HCT116 (cell line): ENCODE data around the gene PLA2G2E. TPM values are rescaled to one million over a fixed set of nuclear protein-coding genes. Genes with fewer than 3 reads are reported as not detected.

ENCODE experiments used
- ATAC-seq: fragments of 200-7000 bp; cut with Tn5 transposase; 2 replicates; pipeline ENCODE4 v1.9.1; 2020; ENCODE audit warnings: mild to moderate bottlenecking, moderate library complexity
- BruUV-seq: library from RNA; stranded (reverse); fragments of 400-500 nt; replicated peaks from 2 replicates; lab custom pipeline; 2021; lab: Mats Ljungman, UMichigan
- CTCF ChIA-PET: fragments of 300-600 bp; sonication (Branson Sonifier 250); formaldehyde crosslinking; loops from one replicate; lab custom pipeline; 2021; ENCODE audit warnings: antibody characterized with exemption; lab: Charles Lee
- POLR2A ChIA-PET: fragments of 300-600, 350-600 bp; sonication (Branson Sonifier 250); formaldehyde crosslinking; loops from one replicate; lab custom pipeline; 2021; ENCODE audit warnings: antibody characterized with exemption; lab: Charles Lee
- RAD21 ChIA-PET, 2 experiments: fragments of 300-600 bp; sonication (Branson Sonifier 250); formaldehyde crosslinking; loops; one replicate each; lab custom pipeline; 2023; ENCODE audit warnings: low total read pairs in 2 of 2; ENCODE audit not compliant: uncharacterized antibody in 2 of 2, unreplicated experiment in 2 of 2, low non-redundant PET in 1 of 2; lab: Charles Lee
- DNase-seq: peaks from one replicate; pipeline ENCODE4 v3.0.0-alpha.2; 2010; ENCODE audit warnings: low read depth, low spot score
- H2AFZ ChIP-seq: fragments of 200-600 bp; shearing (Covaris generic), sonication (generic); 2 replicates; pipeline ENCODE4 v1.6.1; 2017; ENCODE audit warnings: low read depth, mixed run types, mixed read lengths, antibody characterized with exemption, low read length; ENCODE audit not compliant: poor library complexity, severe bottlenecking
- H3K27ac ChIP-seq: 2 replicates; pipeline ENCODE4 v1.5.1; 2012; ENCODE audit warnings: low read depth, low read length
- H3K27me3 ChIP-seq: fragments of 200-600 bp; sonication (generic); 2 replicates; pipeline ENCODE4 v1.6.1; 2016; ENCODE audit warnings: mixed run types, low read length, mixed read lengths; ENCODE audit not compliant: insufficient read depth
- H3K36me3 ChIP-seq, 2 experiments: fragments of 200-500 bp in 1 of 2; fragments of 200-600 bp in 1 of 2; sonication (Bioruptor generic) in 1 of 2; sonication (generic) in 1 of 2; 2 replicates each; pipeline versions ENCODE4 v1.5.1 to v1.6.1; 2014 to 2016; ENCODE audit warnings: low read length in 2 of 2, inconsistent platforms in 1 of 2, mixed read lengths in 1 of 2, mixed run types in 1 of 2; ENCODE audit not compliant: insufficient read depth in 2 of 2, control insufficient read depth in 1 of 2
- H3K4me1 ChIP-seq, 2 experiments: fragments of 200-600 bp in 1 of 2; sonication (generic) in 1 of 2; 2 replicates each; pipeline versions ENCODE4 v1.5.1 to v1.6.1; 2012 to 2017; ENCODE audit warnings: low read length in 2 of 2, inconsistent platforms in 1 of 2, mild to moderate bottlenecking in 1 of 2, mixed read lengths in 1 of 2, mixed run types in 1 of 2, moderate library complexity in 1 of 2; ENCODE audit not compliant: insufficient read depth in 2 of 2, control insufficient read depth in 1 of 2
- H3K4me2 ChIP-seq: fragments of 200-600 bp; sonication (generic); 2 replicates; pipeline ENCODE4 v1.6.1; 2017; ENCODE audit warnings: mixed run types, low read length, mixed read lengths
- H3K4me3 ChIP-seq, 2 experiments: fragments of 200-600 bp in 1 of 2; sonication (generic) in 1 of 2; replicated peaks in 1 of 2; 2 replicates each; pipeline ENCODE4 v1.5.1; 2011 to 2016; ENCODE audit warnings: low read length in 2 of 2, control low read depth in 1 of 2, low read depth in 1 of 2, mild to moderate bottlenecking in 1 of 2, mixed read lengths in 1 of 2, mixed run types in 1 of 2
- H3K79me2 ChIP-seq: fragments of 200-600 bp; sonication (generic); 2 replicates; pipeline ENCODE4 v1.6.1; 2017; ENCODE audit warnings: mild to moderate bottlenecking, mixed run types, low read length, moderate library complexity, mixed read lengths; ENCODE audit not compliant: insufficient read depth
- H3K9ac ChIP-seq: fragments of 200-600 bp; sonication (generic); 2 replicates; pipeline ENCODE4 v1.6.1; 2016; ENCODE audit warnings: low read length, mixed read lengths
- H3K9me2 ChIP-seq: fragments of 200-600 bp; sonication (generic), shearing (Covaris generic); 2 replicates; pipeline ENCODE4 v1.6.1; 2017; ENCODE audit warnings: mixed run types, mild to moderate bottlenecking, moderate library complexity; ENCODE audit not compliant: insufficient read depth
- H3K9me3 ChIP-seq, 2 experiments: fragments of 200-500 bp in 1 of 2; fragments of 200-600 bp in 1 of 2; sonication (Bioruptor generic) in 1 of 2; sonication (generic) in 1 of 2; 2 replicates each; pipeline ENCODE4 v1.6.1; 2014 to 2017; ENCODE audit warnings: low read length in 2 of 2, mixed read lengths in 2 of 2, inconsistent platforms in 1 of 2, low read depth in 1 of 2, mild to moderate bottlenecking in 1 of 2, mixed run types in 1 of 2, moderate library complexity in 1 of 2; ENCODE audit not compliant: control insufficient read depth in 1 of 2, insufficient read depth in 1 of 2
- H4K20me1 ChIP-seq: fragments of 200-600 bp; sonication (generic), shearing (Covaris generic); 2 replicates; pipeline ENCODE4 v1.6.1; 2017; ENCODE audit warnings: mixed run types, mild to moderate bottlenecking, moderate library complexity; ENCODE audit not compliant: insufficient read depth
- ATF3 ChIP-seq: IDR thresholded peaks from 2 replicates; pipeline ENCODE4 v1.6.1; 2012
- CEBPB ChIP-seq: IDR thresholded peaks from 2 replicates; pipeline ENCODE4 v1.6.1; 2012; ENCODE audit warnings: low read depth
- CTCF ChIP-seq, 3 experiments: fragments of 200-600 bp in 1 of 3; sonication (generic) in 1 of 3; IDR thresholded peaks in 2 of 3; conservative IDR thresholded peaks in 1 of 3; 2 replicates each; pipeline ENCODE4 v1.5.1; 2012 to 2017; ENCODE audit warnings: low read depth in 2 of 3, low read length in 2 of 3, antibody characterized with exemption in 1 of 3, borderline replicate concordance in 1 of 3, control low read depth in 1 of 3, mild to moderate bottlenecking in 1 of 3, mixed read lengths in 1 of 3, mixed run types in 1 of 3, moderate library complexity in 1 of 3; ENCODE audit not compliant: insufficient read depth in 1 of 3
- EGR1 ChIP-seq: IDR thresholded peaks from 2 replicates; pipeline ENCODE4 v1.6.1; 2012; ENCODE audit warnings: low read depth
- ELF1 ChIP-seq: IDR thresholded peaks from 2 replicates; pipeline ENCODE4 v1.6.1; 2012; ENCODE audit warnings: low read depth, borderline replicate concordance
- EZH2 ChIP-seq: fragments of 200-600 bp; sonication (generic); IDR thresholded peaks from 2 replicates; pipeline ENCODE4 v1.6.1; 2017; ENCODE audit warnings: antibody characterized with exemption, mixed run types
- EZH2phosphoT487 ChIP-seq: fragments of 200-600 bp; IDR thresholded peaks from 2 replicates; pipeline ENCODE4 v1.6.1; 2018; ENCODE audit warnings: antibody characterized with exemption, borderline replicate concordance
- FOSL1 ChIP-seq: IDR thresholded peaks from 2 replicates; pipeline ENCODE4 v1.6.1; 2012; ENCODE audit warnings: low read depth
- JUND ChIP-seq: IDR thresholded peaks from 2 replicates; pipeline ENCODE4 v1.6.1; 2012
- POLR2AphosphoS5 ChIP-seq: IDR thresholded peaks from 2 replicates; pipeline ENCODE4 v1.6.1; 2011; ENCODE audit warnings: mild to moderate bottlenecking, low read depth, low read length, moderate library complexity
- REST ChIP-seq: IDR thresholded peaks from 2 replicates; pipeline ENCODE4 v1.6.1; 2012; ENCODE audit warnings: low read depth
- SIN3A ChIP-seq: IDR thresholded peaks from 2 replicates; pipeline ENCODE4 v1.6.1; 2012; ENCODE audit warnings: low read depth
- SP1 ChIP-seq: IDR thresholded peaks from 2 replicates; pipeline ENCODE4 v1.6.1; 2012; ENCODE audit warnings: low read depth
- SRF ChIP-seq: IDR thresholded peaks from 2 replicates; pipeline ENCODE4 v1.6.1; 2012; ENCODE audit warnings: low read depth
- YY1 ChIP-seq: IDR thresholded peaks from 2 replicates; pipeline ENCODE4 v1.6.1; 2011; ENCODE audit warnings: low read length, low read depth, moderate library complexity, mild to moderate bottlenecking; ENCODE audit not compliant: insufficient replicate concordance; ENCODE audit errors: extremely low read depth
- ZFX ChIP-seq: fragments of 450-650 bp; IDR thresholded peaks from 2 replicates; pipeline ENCODE4 v1.6.1; 2017
- intact Hi-C: fragments of 100-400 bp; cut with micrococcal nuclease; formaldehyde crosslinking; loops from 2 replicates; pipeline ENCODE4 v1.10.0; 2022
- total RNA-seq: library from RNA; stranded (reverse); gene quantifications from one replicate; pipeline ENCODE4 v1.2.1, GENCODE V29; 2021; ENCODE audit not compliant: unreplicated experiment
- TF ChIP-seq, protein P1 (sequence below): IDR thresholded peaks from 2 replicates; pipeline ENCODE4 v1.6.1; 2011; ENCODE audit warnings: mild to moderate bottlenecking, low read length, moderate library complexity; ENCODE audit not compliant: insufficient replicate concordance; ENCODE audit errors: extremely low read depth
- TF ChIP-seq, protein P2 (sequence below): IDR thresholded peaks from 2 replicates; pipeline ENCODE4 v1.6.1; 2012

The PLA2G2E gene
- total RNA-seq, 1 experiment from 2014 or later: not detected

- no peaks in the 10 kb centered on the region for H3K27me3 ChIP-seq
- ChIA-PET RAD21 (no interaction called here), POLR2A (no interaction called here), CTCF (no interaction called here)
- no peak overlapping the region for H3K27ac ChIP-seq
- no TSS peak for BruUV-seq
- no peak overlapping the region for H3K4me3 ChIP-seq
- H3K4me1 ChIP-seq: no peaks in the 10 kb centered on the region
- ATAC-seq (no peak), DNase-seq (no peak)
- TF ChIP-seq CEBPB: no peak
- TF ChIP-seq REST: no peak
- TF ChIP-seq ELF1: no peak
- no peak for TF ChIP-seq JUND
- no peak for TF ChIP-seq POLR2AphosphoS5
- TF ChIP-seq, protein P1, sequence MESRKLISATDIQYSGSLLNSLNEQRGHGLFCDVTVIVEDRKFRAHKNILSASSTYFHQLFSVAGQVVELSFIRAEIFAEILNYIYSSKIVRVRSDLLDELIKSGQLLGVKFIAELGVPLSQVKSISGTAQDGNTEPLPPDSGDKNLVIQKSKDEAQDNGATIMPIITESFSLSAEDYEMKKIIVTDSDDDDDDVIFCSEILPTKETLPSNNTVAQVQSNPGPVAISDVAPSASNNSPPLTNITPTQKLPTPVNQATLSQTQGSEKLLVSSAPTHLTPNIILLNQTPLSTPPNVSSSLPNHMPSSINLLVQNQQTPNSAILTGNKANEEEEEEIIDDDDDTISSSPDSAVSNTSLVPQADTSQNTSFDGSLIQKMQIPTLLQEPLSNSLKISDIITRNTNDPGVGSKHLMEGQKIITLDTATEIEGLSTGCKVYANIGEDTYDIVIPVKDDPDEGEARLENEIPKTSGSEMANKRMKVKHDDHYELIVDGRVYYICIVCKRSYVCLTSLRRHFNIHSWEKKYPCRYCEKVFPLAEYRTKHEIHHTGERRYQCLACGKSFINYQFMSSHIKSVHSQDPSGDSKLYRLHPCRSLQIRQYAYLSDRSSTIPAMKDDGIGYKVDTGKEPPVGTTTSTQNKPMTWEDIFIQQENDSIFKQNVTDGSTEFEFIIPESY: no peak
- TF ChIP-seq FOSL1: no peak
- no peak for TF ChIP-seq YY1
- no peak for TF ChIP-seq EGR1
- TF ChIP-seq CTCF (IDR thresholded peaks at IDR 0.05 in 2 of 3, conservative IDR thresholded peaks at IDR 0.05 in 1 of 3; ENCODE audit: borderline replicate concordance in 1 of 3, insufficient read depth in 1 of 3, low read depth in 2 of 3, low read length in 2 of 3): no peak
- TF ChIP-seq ZFX: no peak
- TF ChIP-seq, protein P2, sequence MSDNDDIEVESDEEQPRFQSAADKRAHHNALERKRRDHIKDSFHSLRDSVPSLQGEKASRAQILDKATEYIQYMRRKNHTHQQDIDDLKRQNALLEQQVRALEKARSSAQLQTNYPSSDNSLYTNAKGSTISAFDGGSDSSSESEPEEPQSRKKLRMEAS: no peak
- TF ChIP-seq SIN3A: no peak
- no peak for TF ChIP-seq ATF3
- TF ChIP-seq EZH2: no peak
- no peak for TF ChIP-seq SRF
- TF ChIP-seq EZH2phosphoT487: no peak
- no peak for TF ChIP-seq SP1
- H2AFZ ChIP-seq: no peak overlapping the region
- no peaks in the 10 kb centered on the region for H4K20me1 ChIP-seq
- no peaks in the 10 kb centered on the region for H3K9me2 ChIP-seq
- H3K36me3 ChIP-seq: no peaks in the 10 kb centered on the region
- H3K79me2 ChIP-seq: no peaks in the 10 kb centered on the region
- H3K4me2 ChIP-seq: no peak overlapping the region
- no peak overlapping the region for H3K9ac ChIP-seq
- peaks cover 14 to 15% of the 10 kb centered on the region in 2 experiments; a peak in 3 of 4 replicates for H3K9me3 ChIP-seq
- intact Hi-C loops: no loop called here
Measured at GRCh38 chr1:19934336-19934735, 10.9 kb upstream of the PLA2G2E start.
